GM19238 (cell line): ENCODE measurements around the gene LCORL.
"Not testable (repeated sequence)": the region's sequence is repeated elsewhere in the genome, so short reads cannot be mapped to it uniquely, and the experiment has no call there.

Source experiments
- DNase-seq: peaks from one replicate; pipeline ENCODE4 v3.0.0; 2011; ENCODE audit warnings: low spot score; ENCODE audit not compliant: insufficient read length

LCORL gene

GRCh38 chr4:17859793-17860406 lies 161.7 kb downstream of the LCORL start:
- no peak for DNase-seq

DNA sequence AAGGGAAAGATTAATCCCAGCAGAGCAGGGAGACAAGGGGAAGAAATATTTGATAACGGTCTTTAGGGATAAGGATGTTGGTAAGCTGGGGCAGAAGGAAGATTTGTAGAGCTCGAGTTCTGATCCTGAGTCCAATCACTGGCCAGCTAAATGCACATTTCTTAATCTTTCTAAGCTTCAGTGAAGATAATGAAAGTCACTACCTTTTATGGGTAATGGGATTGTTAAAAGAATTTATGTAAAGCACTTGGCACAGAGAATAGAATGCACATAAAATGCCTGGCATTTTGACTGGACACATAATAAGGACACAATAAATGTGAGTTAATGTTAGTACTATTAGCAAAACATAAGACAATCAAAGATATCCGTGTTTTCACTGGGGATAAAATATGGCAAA lies 167.5 kb downstream of the LCORL start:
- no peak for DNase-seq

GRCh38 chr4:17851959-17852358 lies 169.6 kb downstream of the LCORL start:
- no peak for DNase-seq

- not testable (repeated sequence) for DNase-seq
Measured at GRCh38 chr4:17850295-17850694, 171.3 kb downstream of the LCORL start.

GRCh38 chr4:17846266-17846665 lies 175.3 kb downstream of the LCORL start:
- DNase-seq = no peak

GRCh38 chr4:17823871-17824669 lies 197.5 kb downstream of the LCORL start:
- no peak for DNase-seq

DNA sequence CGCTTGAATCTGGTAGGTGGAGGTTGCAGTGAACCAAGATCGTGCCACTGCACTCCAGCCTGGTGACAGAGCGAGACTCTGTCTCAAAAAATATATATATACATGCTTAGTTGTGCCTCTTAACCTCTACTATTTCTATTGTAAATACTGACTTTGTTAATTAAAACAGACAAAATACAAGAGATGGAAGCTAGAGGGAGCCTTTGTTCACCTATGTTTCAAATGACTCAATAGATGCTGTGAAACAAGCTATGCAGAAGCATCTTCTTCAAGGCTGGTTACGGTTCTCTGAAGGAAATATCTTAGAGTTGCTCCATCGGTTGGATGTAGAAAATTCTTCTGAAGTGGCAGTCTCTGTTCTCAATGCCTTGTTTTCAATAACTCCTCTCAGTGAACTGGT lies 204.5 kb downstream of the LCORL start:
- no peak for DNase-seq

GRCh38 chr4:17816142-17816541 lies 205.4 kb downstream of the LCORL start:
- DNase-seq = no peak

DNA sequence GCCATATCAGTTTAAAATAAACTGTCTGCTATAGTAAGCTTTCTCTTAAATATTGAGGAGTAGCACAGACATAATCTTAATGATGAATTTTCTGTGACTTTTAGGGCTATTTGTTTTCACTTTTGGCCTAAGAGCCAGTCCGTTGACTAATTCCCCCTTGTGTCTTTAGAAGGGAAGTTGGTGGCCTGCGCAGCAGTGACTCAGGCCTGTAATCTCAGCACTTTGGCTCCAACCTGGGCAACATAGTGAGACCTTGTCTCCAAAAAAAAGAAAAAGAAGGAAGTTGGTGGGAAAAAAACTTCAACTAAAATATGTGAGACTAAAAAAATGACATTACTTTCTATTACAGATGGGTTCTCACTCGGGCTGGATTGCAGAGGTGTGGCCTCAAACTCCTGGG lies 207.4 kb downstream of the LCORL start:
- DNase-seq = no peak

DNA sequence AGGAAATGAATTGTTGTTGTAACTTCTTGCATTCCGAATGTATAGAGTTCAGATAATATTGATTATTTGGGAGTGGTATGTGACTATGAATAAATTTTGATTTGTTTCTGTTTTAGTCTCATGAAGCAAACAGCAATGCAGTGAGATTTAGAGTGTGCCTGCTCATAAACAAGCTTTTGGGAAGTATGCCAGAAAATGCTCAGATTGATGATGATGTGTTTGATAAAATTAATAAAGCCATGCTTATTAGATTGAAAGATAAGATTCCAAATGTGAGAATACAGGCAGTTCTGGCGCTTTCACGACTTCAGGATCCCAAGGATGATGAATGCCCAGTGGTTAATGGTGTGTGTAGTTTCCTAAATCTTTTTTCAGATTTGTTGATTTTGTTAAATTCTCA lies 208.8 kb downstream of the LCORL start:
- DNase-seq = no peak

GRCh38 chr4:17812125-17812524 lies 209.4 kb downstream of the LCORL start:
- no peak for DNase-seq

- DNase-seq = peak; percentile 4
Measured at GRCh38 chr4:17811078-17811603, 210.4 kb downstream of the LCORL start.

DNA sequence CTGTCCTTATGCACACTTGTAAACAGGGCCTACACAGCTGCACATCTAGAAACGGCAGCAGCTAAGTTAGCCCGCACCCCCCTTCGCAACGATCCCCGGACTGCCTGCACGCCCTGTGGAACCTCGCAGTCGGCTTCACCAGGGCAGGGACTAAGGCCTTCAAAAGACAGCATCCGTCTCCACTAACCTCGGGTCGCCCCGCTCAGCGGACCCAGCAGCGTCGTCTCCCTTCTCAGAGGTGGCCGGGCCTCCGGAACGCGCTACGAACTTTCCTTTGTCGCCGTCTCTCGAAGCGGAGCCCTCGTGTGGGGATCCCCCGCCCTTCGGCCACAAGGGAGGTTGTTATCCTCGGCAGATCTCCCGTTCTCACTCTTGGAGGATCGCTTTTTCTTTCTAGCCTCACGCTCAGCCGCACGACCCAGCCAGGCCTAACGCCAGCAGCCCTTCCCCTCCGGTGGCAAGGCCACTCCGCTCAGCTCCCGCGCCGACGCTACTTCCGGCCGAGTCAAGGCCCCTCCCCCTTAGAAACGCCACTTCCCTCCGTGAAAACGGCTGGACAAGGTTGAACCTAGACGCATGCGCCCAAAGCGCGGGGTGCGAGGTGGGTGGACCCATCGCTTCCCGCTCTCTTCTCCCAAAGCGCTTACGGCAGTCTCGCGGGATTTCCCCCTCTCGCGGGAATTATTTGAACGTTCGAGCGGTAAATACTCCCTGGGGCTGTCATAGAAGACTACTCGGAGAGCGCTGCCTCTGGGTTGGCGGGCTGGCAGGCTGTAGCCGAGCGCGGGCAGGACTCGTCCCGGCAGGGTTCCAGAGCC lies 211.1 kb downstream of the LCORL start, which contains the start of the genes DCAF16 and NCAPG:
DCAF16 (minus strand) TSS at position 498 of the 818 bp plus-strand sequence. CDS start 6,616 bp downstream, outside the sequence.
NCAPG (plus strand) TSS at position 720 of the 818 bp plus-strand sequence. CDS start 99 bp downstream, outside the sequence.
- DNase-seq = peak; percentile 79

DNA sequence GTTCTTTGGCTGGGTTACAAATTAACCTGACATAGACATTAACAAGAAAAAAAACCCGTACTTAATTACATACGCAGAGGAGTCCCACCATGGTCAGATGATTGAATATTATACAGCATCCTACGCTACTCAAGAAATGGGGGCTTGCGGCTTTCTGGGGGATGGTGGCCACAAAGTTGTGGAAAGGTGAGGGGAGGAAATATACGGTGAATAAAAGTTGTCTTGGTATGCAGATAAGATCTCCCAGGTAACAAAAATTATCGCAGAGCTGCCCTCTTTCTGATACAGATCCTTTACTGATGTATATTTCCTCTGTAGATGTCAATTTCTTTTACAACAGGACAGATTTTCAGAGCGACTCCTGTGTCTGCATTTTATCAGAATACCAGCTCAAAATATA lies 211.9 kb downstream of the LCORL start:
- no peak for DNase-seq

DNA sequence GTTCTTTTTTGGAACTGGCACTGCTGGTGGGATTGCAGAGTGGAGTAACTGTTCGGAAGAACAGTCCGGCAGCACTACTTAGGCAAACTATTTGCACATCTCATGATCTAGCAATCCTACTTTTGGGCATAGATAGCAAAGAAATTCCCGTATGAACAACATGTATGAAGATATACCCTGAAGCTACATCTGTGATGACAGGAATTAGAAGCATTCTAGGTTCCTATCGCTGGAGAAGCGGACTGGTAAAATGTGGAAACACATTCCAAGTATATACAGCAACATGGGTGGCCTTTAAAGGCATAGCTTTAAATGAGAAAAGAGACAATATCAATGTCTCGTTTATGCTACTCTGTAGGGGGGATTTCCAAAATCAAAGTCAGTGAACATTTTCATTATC lies 214.1 kb downstream of the LCORL start:
- no peak for DNase-seq

GRCh38 chr4:17805580-17806155 lies 215.9 kb downstream of the LCORL start:
- DNase-seq = no peak

- no peak for DNase-seq
Measured at GRCh38 chr4:17797808-17798207, 223.7 kb downstream of the LCORL start.

DNA sequence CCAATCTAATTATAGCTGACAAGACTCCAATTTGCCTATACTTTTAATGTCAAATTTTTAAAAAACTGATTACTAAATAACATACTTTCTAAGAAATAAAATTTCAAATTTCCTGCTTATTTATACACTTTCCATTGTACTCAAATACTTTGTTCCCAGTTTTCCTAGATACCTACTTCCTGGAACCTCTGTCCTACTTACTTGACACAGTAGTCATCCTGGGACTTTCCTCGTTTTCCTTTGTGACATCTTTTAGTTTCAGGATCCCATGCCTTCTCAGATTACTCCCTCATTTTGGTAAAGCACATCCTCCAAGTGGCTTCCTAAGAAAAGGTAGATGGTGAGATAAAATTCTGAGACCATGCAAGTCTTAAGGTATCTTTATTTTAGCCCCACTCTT lies 226.8 kb downstream of the LCORL start:
- DNase-seq = no peak
